ENCODE measurements around the gene ZNF175.

DNA sequence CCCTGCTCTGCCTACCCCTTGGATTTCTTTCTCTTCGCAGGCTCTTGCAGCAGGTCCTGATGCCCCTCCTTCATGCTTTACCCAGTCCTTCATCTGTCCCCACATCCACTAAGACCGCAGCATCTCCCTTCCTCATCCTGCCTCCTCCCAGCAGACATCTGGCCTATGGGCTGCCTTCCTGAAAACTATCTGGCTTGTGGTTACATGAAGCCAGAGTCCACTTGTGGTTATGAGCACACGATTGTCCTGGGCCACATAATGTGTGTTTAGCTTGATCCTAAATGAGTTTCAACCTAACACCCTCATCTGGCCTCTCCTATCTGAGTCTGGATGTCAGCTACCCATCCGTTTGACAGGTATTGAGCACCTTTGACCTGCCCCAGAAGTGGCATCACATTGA lies 5.5 kb upstream of the ZNF175 start:
- TF ChIP-seq, protein P1, sequence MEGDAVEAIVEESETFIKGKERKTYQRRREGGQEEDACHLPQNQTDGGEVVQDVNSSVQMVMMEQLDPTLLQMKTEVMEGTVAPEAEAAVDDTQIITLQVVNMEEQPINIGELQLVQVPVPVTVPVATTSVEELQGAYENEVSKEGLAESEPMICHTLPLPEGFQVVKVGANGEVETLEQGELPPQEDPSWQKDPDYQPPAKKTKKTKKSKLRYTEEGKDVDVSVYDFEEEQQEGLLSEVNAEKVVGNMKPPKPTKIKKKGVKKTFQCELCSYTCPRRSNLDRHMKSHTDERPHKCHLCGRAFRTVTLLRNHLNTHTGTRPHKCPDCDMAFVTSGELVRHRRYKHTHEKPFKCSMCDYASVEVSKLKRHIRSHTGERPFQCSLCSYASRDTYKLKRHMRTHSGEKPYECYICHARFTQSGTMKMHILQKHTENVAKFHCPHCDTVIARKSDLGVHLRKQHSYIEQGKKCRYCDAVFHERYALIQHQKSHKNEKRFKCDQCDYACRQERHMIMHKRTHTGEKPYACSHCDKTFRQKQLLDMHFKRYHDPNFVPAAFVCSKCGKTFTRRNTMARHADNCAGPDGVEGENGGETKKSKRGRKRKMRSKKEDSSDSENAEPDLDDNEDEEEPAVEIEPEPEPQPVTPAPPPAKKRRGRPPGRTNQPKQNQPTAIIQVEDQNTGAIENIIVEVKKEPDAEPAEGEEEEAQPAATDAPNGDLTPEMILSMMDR (IDR thresholded peaks at IDR 0.05): no peak
- no peak for TF ChIP-seq ZFX (IDR thresholded peaks at IDR 0.05; ENCODE audit: borderline replicate concordance)
